ENCODE results near the gene NEGR1. TPM values are rescaled to one million over a fixed set of nuclear protein-coding genes. Genes with fewer than 3 reads are reported as not detected.

Gene NEGR1
- 0.05 TPM for total RNA-seq (2021; ENCODE audit: unreplicated experiment)
- not detected in 2 replicates for polyA plus RNA-seq (2012)
- Bru-seq, nascent RNA = percentile 2 among the genes with signal in this experiment
- BruChase-seq, experiment 1, labeled RNA remaining after a 6-hour chase = percentile 1 among the genes with signal in this experiment
- BruChase-seq, experiment 2, labeled RNA remaining after a 2-hour chase = percentile 2 among the genes with signal in this experiment
- long read RNA-seq = 0 reads

DNA sequence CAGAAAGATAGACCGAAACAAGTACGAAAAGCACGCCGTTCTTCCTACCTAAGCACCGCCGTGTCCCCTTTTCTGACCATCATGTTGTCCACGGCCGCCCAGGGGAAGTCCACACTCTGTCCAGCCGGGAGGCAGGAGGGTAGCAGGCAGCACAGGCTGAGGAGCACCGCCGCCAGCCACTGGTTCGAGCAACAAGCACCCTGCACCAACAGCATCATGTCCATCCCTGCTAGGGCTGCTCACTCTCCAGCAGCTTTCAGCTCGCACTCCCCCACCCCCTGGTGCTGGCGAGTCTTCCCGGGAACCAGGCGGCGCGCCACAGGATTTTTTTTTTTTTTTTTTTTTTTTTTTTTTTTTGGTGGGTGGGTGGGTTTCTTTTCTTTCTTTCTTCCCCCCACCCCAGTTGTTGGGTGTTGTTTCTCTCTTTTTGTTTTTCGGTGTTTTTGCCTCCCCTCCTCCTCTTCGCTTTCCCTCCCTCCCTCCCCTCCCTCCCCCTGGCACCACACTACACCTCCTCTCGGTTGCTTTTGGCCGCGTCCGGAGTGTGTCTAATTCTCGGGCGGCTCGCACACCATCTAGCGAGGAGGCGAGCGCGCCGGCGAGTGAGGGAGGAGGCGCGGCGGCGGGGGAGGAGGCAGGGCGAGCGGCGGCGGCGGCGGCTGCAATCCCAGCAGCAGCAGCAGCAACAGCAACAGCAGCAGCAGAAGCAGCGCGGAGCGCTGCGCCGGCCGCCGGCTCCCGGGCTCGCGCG is at the start of gene NEGR1:
TSS of gene NEGR1 (minus strand) at position 269 of the 751 bp plus-strand sequence.
- ATAC-seq (no peak), DNase-seq (ENCODE audit: low read depth, low spot score) (no peak)
- H3K9me2 ChIP-seq (ENCODE audit: insufficient read depth) = no peaks in the 10 kb centered on the region
- H4K20me1 ChIP-seq (ENCODE audit: insufficient read depth) = no peaks in the 10 kb centered on the region
- H3K36me3 ChIP-seq (ENCODE audit: control insufficient read depth in 1 of 2, insufficient read depth in 2 of 2, low read length in 2 of 2) = no peaks in the 10 kb centered on the region
- TF ChIP-seq EZH2 (IDR thresholded peaks at IDR 0.05) (no peak), YY1 (IDR thresholded peaks at IDR 0.05; ENCODE audit: extremely low read depth, insufficient replicate concordance, low read depth, low read length) (no peak), POLR2AphosphoS5 (IDR thresholded peaks at IDR 0.05; ENCODE audit: low read depth, low read length) (no peak), SP1 (IDR thresholded peaks at IDR 0.05; ENCODE audit: low read depth) (no peak), JUND (IDR thresholded peaks at IDR 0.05) (no peak), RAD21 (IDR thresholded peaks at IDR 0.05; ENCODE audit: low read depth) (no peak), ZNF274 (IDR thresholded peaks at IDR 0.05; ENCODE audit: low read depth, low read length) (no peak), EZH2phosphoT487 (IDR thresholded peaks at IDR 0.05; ENCODE audit: borderline replicate concordance) (no peak), TCF7L2 (IDR thresholded peaks at IDR 0.05; ENCODE audit: borderline replicate concordance, extremely low read depth, insufficient read depth, insufficient read length) (no peak), FOSL1 (IDR thresholded peaks at IDR 0.05; ENCODE audit: low read depth) (no peak), EGR1 (IDR thresholded peaks at IDR 0.05; ENCODE audit: low read depth) (no peak), SIN3A (IDR thresholded peaks at IDR 0.05; ENCODE audit: low read depth) (no peak), CEBPB (IDR thresholded peaks at IDR 0.05; ENCODE audit: low read depth) (no peak), POLR2A (IDR thresholded peaks at IDR 0.05; ENCODE audit: borderline replicate concordance, extremely low read depth, insufficient read depth, insufficient read length) (no peak)
- TF ChIP-seq, protein P1, sequence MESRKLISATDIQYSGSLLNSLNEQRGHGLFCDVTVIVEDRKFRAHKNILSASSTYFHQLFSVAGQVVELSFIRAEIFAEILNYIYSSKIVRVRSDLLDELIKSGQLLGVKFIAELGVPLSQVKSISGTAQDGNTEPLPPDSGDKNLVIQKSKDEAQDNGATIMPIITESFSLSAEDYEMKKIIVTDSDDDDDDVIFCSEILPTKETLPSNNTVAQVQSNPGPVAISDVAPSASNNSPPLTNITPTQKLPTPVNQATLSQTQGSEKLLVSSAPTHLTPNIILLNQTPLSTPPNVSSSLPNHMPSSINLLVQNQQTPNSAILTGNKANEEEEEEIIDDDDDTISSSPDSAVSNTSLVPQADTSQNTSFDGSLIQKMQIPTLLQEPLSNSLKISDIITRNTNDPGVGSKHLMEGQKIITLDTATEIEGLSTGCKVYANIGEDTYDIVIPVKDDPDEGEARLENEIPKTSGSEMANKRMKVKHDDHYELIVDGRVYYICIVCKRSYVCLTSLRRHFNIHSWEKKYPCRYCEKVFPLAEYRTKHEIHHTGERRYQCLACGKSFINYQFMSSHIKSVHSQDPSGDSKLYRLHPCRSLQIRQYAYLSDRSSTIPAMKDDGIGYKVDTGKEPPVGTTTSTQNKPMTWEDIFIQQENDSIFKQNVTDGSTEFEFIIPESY (IDR thresholded peaks at IDR 0.05; ENCODE audit: extremely low read depth, insufficient replicate concordance, low read length) = no peak
- TF ChIP-seq, protein P2, sequence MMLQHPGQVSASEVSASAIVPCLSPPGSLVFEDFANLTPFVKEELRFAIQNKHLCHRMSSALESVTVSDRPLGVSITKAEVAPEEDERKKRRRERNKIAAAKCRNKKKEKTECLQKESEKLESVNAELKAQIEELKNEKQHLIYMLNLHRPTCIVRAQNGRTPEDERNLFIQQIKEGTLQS (IDR thresholded peaks at IDR 0.05) = no peak
- POLR2A ChIA-PET = no interaction called here
- CTCF ChIA-PET = no interaction called here
- intact Hi-C loops (cut with micrococcal nuclease) = no loop called here
- no TSS peak for BruUV-seq (replicated peaks)
- H3K27ac ChIP-seq (ENCODE audit: low read depth, low read length) = no peak within 1 kb of the TSS
- H3K4me1 ChIP-seq (ENCODE audit: control insufficient read depth in 1 of 2, insufficient read depth in 2 of 2, low read length in 2 of 2) = no peaks in the 10 kb centered on the region
- RAD21 ChIA-PET (ENCODE audit: low non-redundant PET in 1 of 2, low total read pairs in 2 of 2, uncharacterized antibody in 2 of 2, unreplicated experiment in 2 of 2) = no interaction called here
- no peak within 1 kb of the TSS for H3K9ac ChIP-seq (ENCODE audit: low read length)
- H3K4me3 ChIP-seq (replicated peaks in 1 of 2; ENCODE audit: low read depth in 1 of 2, low read length in 2 of 2) = no peak within 1 kb of the TSS
- H3K79me2 ChIP-seq (ENCODE audit: insufficient read depth, low read length) = no peaks in the 10 kb centered on the region
- no peak within 1 kb of the TSS for H3K4me2 ChIP-seq (ENCODE audit: low read length)
- peaks cover 0 to 3% of the 10 kb centered on the region in 2 experiments; a peak in 2 of 4 replicates for H3K9me3 ChIP-seq (ENCODE audit: control insufficient read depth in 1 of 2, insufficient read depth in 1 of 2, low read depth in 1 of 2, low read length in 2 of 2)
- no peaks in the 10 kb centered on the region for H3K27me3 ChIP-seq (ENCODE audit: insufficient read depth, low read length)
- H2AFZ ChIP-seq (ENCODE audit: low read depth, low read length, poor library complexity, severe bottlenecking) = no peak within 1 kb of the TSS
